Transverse colon (tissue), 3 donors: ENCODE results near the gene CECR2.

Experiments used
- CTCF ChIP-seq, 5 experiments: fragments of 200-600 bp in 3 of 5; fragments of 450-650 bp in 2 of 5; sonication (generic) in 3 of 5; IDR thresholded peaks; 1 replicate in 2 of 5; 2 replicates in 3 of 5; pipeline ENCODE4 v1.5.1; 2016 to 2017; ENCODE audit warnings: antibody characterized with exemption in 5 of 5, inconsistent platforms in 3 of 5, mild to moderate bottlenecking in 2 of 5, moderate library complexity in 1 of 5
- POLR2A ChIP-seq: fragments of 450-650 bp; IDR thresholded peaks from one replicate; pipeline ENCODE4 v1.6.1; 2016; ENCODE audit warnings: antibody characterized with exemption, mild to moderate bottlenecking, moderate library complexity

- no peak for TF ChIP-seq POLR2A
- TF ChIP-seq CTCF (IDR thresholded peaks at IDR 0.05), result no peak
Observed at GRCh38 chr22:17523925-17524324, 154.7 kb downstream of the CECR2 start.
